HL-60 (cell line): Measurements from ENCODE around the gene GAB1.

Source experiments
- DNase-seq, 2 experiments: peaks; one replicate each; pipeline ENCODE4 v3.0.0-alpha.2; 2010 to 2020; ENCODE audit warnings: low read depth in 1 of 2, low spot score in 1 of 2
- H3K27ac ChIP-seq: fragments of 250-450 bp; sonication (Bioruptor Pico); replicated peaks from 2 replicates; pipeline ENCODE4 v1.5.1; 2020; ENCODE audit warnings: mild to moderate bottlenecking, moderate library complexity
- H3K27me3 ChIP-seq: fragments of 250-450 bp; sonication (Bioruptor Pico); 2 replicates; pipeline ENCODE4 v1.5.1; 2021; ENCODE audit warnings: mild to moderate bottlenecking, moderate library complexity; ENCODE audit not compliant: insufficient read depth, poor library complexity, severe bottlenecking
- H3K4me3 ChIP-seq: replicated peaks from 2 replicates; pipeline ENCODE4 v1.5.1; 2011; ENCODE audit warnings: mild to moderate bottlenecking, control low read depth, low read length; ENCODE audit not compliant: insufficient read depth
- CTCF ChIP-seq: IDR thresholded peaks from one replicate; pipeline ENCODE4 v1.5.1; 2011; ENCODE audit warnings: low read length, control low read depth, inconsistent platforms; ENCODE audit not compliant: insufficient read depth
- GABPA ChIP-seq: IDR thresholded peaks from 2 replicates; pipeline ENCODE4 v1.6.1; 2012; ENCODE audit warnings: low read depth
- POLR2AphosphoS5 ChIP-seq: IDR thresholded peaks from 2 replicates; pipeline ENCODE4 v1.6.1; 2012; ENCODE audit warnings: low read depth
- REST ChIP-seq: IDR thresholded peaks from 2 replicates; pipeline ENCODE4 v1.6.1; 2012; ENCODE audit warnings: low read depth; ENCODE audit not compliant: insufficient replicate concordance
- SPI1 ChIP-seq: IDR thresholded peaks from 2 replicates; pipeline ENCODE4 v1.6.1; 2012; ENCODE audit warnings: low read depth, mild to moderate bottlenecking, borderline replicate concordance

Gene GAB1

DNA sequence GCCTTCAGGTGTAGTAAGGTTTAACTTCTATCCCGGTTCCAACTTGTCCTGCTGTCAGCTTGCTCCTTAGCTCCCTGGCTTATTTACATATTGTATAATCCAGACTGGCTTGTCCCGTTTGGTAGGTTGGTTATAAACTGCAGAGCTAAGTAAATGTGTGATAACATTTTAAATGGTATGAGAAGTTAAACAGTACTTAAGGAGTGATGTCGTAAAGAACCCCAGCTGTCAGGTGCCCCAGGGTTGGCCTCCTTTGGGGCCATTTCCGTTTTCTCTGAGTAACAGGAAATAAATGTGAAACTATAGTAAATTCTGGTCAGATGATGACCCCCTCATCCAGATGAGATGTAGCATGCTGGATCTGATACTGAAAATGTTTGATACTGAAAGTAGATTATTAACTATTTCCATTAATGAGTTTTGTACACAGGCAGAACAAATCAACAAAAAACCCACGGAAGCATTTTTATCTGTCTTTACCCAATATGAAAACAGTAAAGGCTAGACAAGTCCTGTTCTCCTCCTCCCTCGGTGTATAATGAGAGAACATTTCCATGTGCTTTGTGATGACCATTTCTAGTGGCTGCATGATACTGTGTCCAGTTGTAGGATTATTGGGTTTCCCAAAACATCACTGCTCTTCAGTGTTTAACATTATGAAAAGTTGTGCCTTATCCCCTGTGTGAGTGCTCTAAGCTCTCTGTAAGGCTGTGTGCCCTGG, 22.4 kb downstream of the GAB1 start:
- H3K27me3 ChIP-seq = no peaks in the 10 kb centered on the region
- peak in 1 of 2 experiments; percentile 54 for DNase-seq
- TF ChIP-seq REST (no peak), GABPA (peak; percentile 48; the same call in 1 of the 2 replicates), SPI1 (peak; percentile 54; the same call in 1 of the 2 replicates), CTCF (no peak)
- no peak overlapping the region for H3K4me3 ChIP-seq
- peak overlapping the region; percentile 54 for H3K27ac ChIP-seq

DNA sequence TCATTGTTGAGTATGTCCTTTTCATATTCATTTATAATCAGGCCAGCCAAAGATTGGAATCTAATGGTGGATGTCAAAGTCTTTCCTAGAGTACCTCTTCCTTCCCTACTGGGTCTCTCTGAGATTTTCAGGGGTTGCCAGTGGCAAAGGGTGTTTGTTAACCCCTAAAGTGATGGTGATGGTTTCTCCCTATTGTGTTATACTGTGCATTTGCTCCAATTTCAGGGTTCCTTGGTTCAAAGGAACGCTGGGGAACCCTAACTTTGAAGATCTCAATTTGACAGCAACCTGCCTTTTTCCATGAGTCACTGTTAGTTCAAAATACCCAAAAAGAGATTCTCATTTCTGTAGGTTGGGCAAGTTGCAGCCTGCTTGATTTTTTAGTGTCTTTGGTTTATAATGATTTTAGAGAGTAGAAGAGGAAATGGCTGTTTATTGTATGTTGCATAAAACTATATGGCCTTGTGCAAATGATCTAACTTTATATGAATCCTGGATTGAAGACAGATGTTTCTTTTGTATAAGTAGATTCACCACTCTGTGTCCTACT, 23.0 kb downstream of the GAB1 start:
- H3K27ac ChIP-seq = peak overlapping the region; percentile 54
- DNase-seq = no peak
- TF ChIP-seq CTCF (no peak), SPI1 (no peak), GABPA (no peak), POLR2AphosphoS5 (no peak), REST (no peak)
- no peaks in the 10 kb centered on the region for H3K27me3 ChIP-seq
- H3K4me3 ChIP-seq = no peak overlapping the region

DNA sequence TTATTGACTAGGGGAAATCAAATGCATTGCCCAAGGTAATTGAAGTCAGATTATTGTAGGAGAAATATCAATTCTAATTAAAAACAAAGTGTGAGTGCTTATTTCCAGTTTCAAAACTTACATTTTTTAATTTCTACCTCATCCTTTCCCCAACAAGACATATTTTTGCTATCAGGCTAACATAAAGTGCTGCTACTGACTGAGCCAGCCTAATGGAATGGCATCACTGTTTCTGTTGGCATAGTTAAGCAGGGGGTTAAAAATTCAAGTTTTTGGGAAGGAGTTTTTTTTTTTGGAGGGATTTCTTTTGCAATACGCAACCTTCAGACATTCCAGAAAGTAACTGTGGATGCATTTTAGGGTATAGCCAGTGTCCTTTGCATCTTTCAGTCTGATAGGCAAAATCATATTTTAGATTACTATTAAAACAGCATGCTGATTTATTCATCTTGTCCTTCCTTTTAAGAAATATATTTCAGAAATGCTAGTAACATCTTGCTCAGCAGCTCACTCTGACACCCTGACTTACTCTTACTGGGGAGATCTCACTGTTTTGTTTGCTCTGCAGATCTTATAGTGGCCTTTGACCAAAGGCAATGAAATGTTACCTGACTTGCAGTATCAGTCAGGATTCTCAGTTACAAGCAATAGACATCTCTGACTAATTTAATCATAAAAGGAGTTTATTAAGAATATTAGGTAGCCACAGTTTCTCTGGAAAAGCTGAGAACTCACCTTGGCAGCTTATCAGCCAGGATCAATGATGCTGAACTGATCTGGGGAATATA, 24.4 kb downstream of the GAB1 start:
- Histone ChIP-seq H3K4me3 (no peak overlapping the region), H3K27ac (no peak overlapping the region), H3K27me3 (no peaks in the 10 kb centered on the region)
- no peak for DNase-seq
- no peak for TF ChIP-seq CTCF
- no peak for TF ChIP-seq SPI1
- no peak for TF ChIP-seq REST
- TF ChIP-seq POLR2AphosphoS5 = no peak
- no peak for TF ChIP-seq GABPA
